PFSK-1 (cell line): ENCODE data around the gene WDR90.

ENCODE experiments used
- POLR2AphosphoS5 ChIP-seq: IDR thresholded peaks from 2 replicates; pipeline ENCODE4 v1.6.1; 2012; ENCODE audit warnings: low read depth, mild to moderate bottlenecking, control low read depth, low read length, moderate library complexity
- SIN3A ChIP-seq: IDR thresholded peaks from 2 replicates; pipeline ENCODE4 v1.6.1; 2012; ENCODE audit warnings: mild to moderate bottlenecking, low read length, moderate library complexity, borderline replicate concordance; ENCODE audit not compliant: insufficient read depth
- TAF1 ChIP-seq: IDR thresholded peaks from 2 replicates; pipeline ENCODE4 v1.6.1; 2012; ENCODE audit warnings: low read length, control low read depth, borderline replicate concordance; ENCODE audit not compliant: insufficient read depth
- TF ChIP-seq, protein P1 (sequence below), 2 experiments: IDR thresholded peaks; 2 replicates each; pipeline versions ENCODE4 v1.6.1 to v1.8.0; 2011 to 2012; ENCODE audit warnings: low read depth in 2 of 2, low read length in 2 of 2, control low read depth in 1 of 2, inconsistent platforms in 1 of 2, mild to moderate bottlenecking in 1 of 2, moderate library complexity in 1 of 2; ENCODE audit not compliant: insufficient read depth in 1 of 2

DNA sequence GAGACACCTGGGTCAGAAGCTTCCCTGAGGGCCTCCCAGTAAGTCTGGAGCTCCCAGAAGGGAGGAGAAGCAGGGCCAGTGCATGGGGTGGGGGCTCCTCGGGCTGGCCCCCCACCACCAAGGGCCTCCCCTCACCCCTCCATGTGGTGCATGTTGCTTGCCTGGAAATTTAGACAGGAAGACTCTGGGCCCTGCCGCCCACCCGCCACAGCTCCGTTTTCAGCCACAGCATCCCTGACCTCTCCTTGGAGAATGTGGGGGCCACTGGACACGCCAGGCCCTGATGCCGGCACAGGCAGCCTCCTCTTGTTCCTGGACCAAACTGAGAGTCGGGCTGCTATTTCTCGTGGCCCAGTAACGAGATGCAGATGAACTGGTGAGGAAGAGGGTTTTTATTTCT is 10.3 kb upstream of the WDR90 start:
- TF ChIP-seq TAF1 = no peak
- TF ChIP-seq, protein P1, sequence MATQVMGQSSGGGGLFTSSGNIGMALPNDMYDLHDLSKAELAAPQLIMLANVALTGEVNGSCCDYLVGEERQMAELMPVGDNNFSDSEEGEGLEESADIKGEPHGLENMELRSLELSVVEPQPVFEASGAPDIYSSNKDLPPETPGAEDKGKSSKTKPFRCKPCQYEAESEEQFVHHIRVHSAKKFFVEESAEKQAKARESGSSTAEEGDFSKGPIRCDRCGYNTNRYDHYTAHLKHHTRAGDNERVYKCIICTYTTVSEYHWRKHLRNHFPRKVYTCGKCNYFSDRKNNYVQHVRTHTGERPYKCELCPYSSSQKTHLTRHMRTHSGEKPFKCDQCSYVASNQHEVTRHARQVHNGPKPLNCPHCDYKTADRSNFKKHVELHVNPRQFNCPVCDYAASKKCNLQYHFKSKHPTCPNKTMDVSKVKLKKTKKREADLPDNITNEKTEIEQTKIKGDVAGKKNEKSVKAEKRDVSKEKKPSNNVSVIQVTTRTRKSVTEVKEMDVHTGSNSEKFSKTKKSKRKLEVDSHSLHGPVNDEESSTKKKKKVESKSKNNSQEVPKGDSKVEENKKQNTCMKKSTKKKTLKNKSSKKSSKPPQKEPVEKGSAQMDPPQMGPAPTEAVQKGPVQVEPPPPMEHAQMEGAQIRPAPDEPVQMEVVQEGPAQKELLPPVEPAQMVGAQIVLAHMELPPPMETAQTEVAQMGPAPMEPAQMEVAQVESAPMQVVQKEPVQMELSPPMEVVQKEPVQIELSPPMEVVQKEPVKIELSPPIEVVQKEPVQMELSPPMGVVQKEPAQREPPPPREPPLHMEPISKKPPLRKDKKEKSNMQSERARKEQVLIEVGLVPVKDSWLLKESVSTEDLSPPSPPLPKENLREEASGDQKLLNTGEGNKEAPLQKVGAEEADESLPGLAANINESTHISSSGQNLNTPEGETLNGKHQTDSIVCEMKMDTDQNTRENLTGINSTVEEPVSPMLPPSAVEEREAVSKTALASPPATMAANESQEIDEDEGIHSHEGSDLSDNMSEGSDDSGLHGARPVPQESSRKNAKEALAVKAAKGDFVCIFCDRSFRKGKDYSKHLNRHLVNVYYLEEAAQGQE (IDR thresholded peaks at IDR 0.05; ENCODE audit: insufficient read depth in 1 of 2, low read depth in 2 of 2, low read length in 2 of 2) = no peak
- no peak for TF ChIP-seq POLR2AphosphoS5
- no peak for TF ChIP-seq SIN3A
